Keratinocyte (primary cell): ENCODE results near the gene COG5.

ENCODE experiments used
- EZH2 ChIP-seq: IDR thresholded peaks from one replicate; pipeline ENCODE4 v1.6.1; 2012; ENCODE audit warnings: inconsistent platforms, mild to moderate bottlenecking, low read length, moderate library complexity
- TF ChIP-seq, protein P1 (sequence below), 3 experiments: IDR thresholded peaks in 1 of 3; conservative IDR thresholded peaks in 1 of 3; optimal IDR thresholded peaks in 1 of 3; 2 replicates in 2 of 3; 3 replicates in 1 of 3; pipeline versions ENCODE3 to v1.5.1; 2011; ENCODE audit warnings: low read length in 3 of 3, mild to moderate bottlenecking in 3 of 3, moderate library complexity in 2 of 3, control low read depth in 1 of 3, inconsistent platforms in 1 of 3; ENCODE audit not compliant: insufficient read depth in 2 of 3; ENCODE audit errors: extremely low read depth in 1 of 3

DNA sequence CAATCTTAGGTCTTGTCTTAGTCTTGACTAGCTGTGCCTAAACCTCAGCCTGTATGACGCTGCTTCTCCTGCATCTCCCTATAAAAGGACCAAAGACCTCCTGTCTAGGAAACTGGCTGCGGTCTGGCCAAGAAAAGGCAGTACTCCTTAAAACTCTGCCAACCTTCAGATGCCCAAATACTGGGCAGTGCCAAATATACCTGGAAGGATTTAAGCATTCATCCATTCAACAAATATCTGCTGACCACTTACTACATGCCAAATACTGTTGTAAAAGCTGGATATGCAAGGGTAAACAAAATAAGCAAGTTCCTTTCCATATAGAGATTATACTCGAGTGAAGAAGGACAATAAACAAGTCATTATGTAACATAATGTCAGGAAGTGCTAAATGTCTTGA, 259.1 kb downstream of the COG5 start:
- TF ChIP-seq EZH2, result no peak
- TF ChIP-seq, protein P1, sequence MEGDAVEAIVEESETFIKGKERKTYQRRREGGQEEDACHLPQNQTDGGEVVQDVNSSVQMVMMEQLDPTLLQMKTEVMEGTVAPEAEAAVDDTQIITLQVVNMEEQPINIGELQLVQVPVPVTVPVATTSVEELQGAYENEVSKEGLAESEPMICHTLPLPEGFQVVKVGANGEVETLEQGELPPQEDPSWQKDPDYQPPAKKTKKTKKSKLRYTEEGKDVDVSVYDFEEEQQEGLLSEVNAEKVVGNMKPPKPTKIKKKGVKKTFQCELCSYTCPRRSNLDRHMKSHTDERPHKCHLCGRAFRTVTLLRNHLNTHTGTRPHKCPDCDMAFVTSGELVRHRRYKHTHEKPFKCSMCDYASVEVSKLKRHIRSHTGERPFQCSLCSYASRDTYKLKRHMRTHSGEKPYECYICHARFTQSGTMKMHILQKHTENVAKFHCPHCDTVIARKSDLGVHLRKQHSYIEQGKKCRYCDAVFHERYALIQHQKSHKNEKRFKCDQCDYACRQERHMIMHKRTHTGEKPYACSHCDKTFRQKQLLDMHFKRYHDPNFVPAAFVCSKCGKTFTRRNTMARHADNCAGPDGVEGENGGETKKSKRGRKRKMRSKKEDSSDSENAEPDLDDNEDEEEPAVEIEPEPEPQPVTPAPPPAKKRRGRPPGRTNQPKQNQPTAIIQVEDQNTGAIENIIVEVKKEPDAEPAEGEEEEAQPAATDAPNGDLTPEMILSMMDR (optimal IDR thresholded peaks at IDR 0.05 in 1 of 3, IDR thresholded peaks at IDR 0.05 in 1 of 3, conservative IDR thresholded peaks at IDR 0.05 in 1 of 3; ENCODE audit: extremely low read depth in 1 of 3, insufficient read depth in 2 of 3, low read length in 3 of 3), result no peak
